Adrenal gland (tissue), 12 donors: ENCODE data around the gene PRDM11. TPM values are rescaled to one million over a fixed set of nuclear protein-coding genes. Genes with fewer than 3 reads are reported as not detected.

Source experiments
- DNase-seq, 7 donors: peaks; one replicate each; pipeline ENCODE4 v3.0.0-alpha.2; 2019 to 2020
- H3K27ac ChIP-seq, 5 donors: fragments of 200-600 bp; sonication (generic) in 4 of 5; 1 replicate in 3 of 5; 2 replicates in 2 of 5; pipeline versions ENCODE4 v1.5.1 to v1.8.0; 2016 to 2020; ENCODE audit warnings: mild to moderate bottlenecking in 1 of 5
- H3K27me3 ChIP-seq: fragments of 200-600 bp; 2 replicates; pipeline ENCODE4 v1.8.0; 2021
- H3K36me3 ChIP-seq, 2 donors: fragments of 200-600 bp; replicated peaks in 1 of 2; 1 replicate in 1 of 2; 2 replicates in 1 of 2; pipeline versions ENCODE4 v1.5.1 to v1.8.0; 2018 to 2022
- H3K4me1 ChIP-seq, 2 donors: fragments of 200-600 bp; replicated peaks in 1 of 2; 1 replicate in 1 of 2; 2 replicates in 1 of 2; pipeline versions ENCODE4 v1.5.1 to v1.8.0; 2018 to 2021
- H3K4me3 ChIP-seq, 4 donors: fragments of 200-600 bp; sonication (generic) in 3 of 4; one replicate each; pipeline ENCODE4 v1.5.1; 2016 to 2018
- H3K9me3 ChIP-seq, 3 donors: fragments of 200-600 bp; sonication (generic) in 1 of 3; replicated peaks in 1 of 3; 1 replicate in 2 of 3; 2 replicates in 1 of 3; pipeline versions ENCODE4 v1.5.1 to v1.8.0; 2016 to 2021
- CTCF ChIP-seq, 6 experiments: fragments of 450-650 bp in 4 of 6; fragments of 200-600 bp in 2 of 6; sonication (generic) in 1 of 6; IDR thresholded peaks; 1 replicate in 5 of 6; 2 replicates in 1 of 6; pipeline versions ENCODE4 v1.5.1 to v1.8.0; 2016 to 2021; ENCODE audit warnings: antibody characterized with exemption in 6 of 6, mild to moderate bottlenecking in 2 of 6, moderate library complexity in 1 of 6
- POLR2A ChIP-seq, 2 donors: fragments of 450-650 bp; IDR thresholded peaks; one replicate each; pipeline ENCODE4 v1.6.1; 2017; ENCODE audit warnings: antibody characterized with exemption in 2 of 2, mild to moderate bottlenecking in 2 of 2, moderate library complexity in 1 of 2
- WGBS, 4 donors: extraction: QIAGEN DNeasy Blood & Tissue Kit in 2 of 4; methylation state at CpG; one replicate each; pipeline versions ENCODE4 v1.1.5 to v1.1.7; 2013 to 2017; 5-methylcytosine and 5-hydroxymethylcytosine counted together
- intact Hi-C, 2 donors: fragments of 100-400 bp; cut with DNase I; formaldehyde crosslinking; loops; one replicate each; pipeline versions ENCODE4 v1.14.1 to v1.15.0; 2022 to 2023
- polyA plus RNA-seq, 3 donors: library from polyadenylated mRNA; stranded (reverse); fragments of 200-250 nt in 2 of 3; fragments of 350-450 nt in 1 of 3; fragmentation: Illumina TruSeq in 1 of 3; extraction: RNeasy Lipid Tissue Mini Kit (QIAGEN cat#74804) in 1 of 3; gene quantifications; one replicate each; pipeline ENCODE4 v1.2.3, GENCODE V29; 2013 to 2014
- total RNA-seq, 9 donors: library from RNA; depleted of rRNA in 4 of 9; stranded (reverse); fragments of >200 nt in 4 of 9; fragments of 120-200 nt in 1 of 9; fragmentation: NEBNext Ultra II Directional in 1 of 9; extraction: Animal tissue kit (Norgen Biotek cat#: 25700) in 1 of 9; gene quantifications; one replicate each; pipeline versions ENCODE4 v1.1.0 to v1.2.4, GENCODE V29; 2013 to 2023
- donor health status: healthy with polysubstance abuse.
- donor health status: Bipolar disorder and iron deficiency.
- donor health status: DM: yes; HTN: yes; CAD: no.
- donor health status: DM: no; HTN: no; CAD: no.
- donor health status: DM: no; HTN: no; CAD: no.
- donor health status: DM: yes; HTN: yes; CAD: no.

The PRDM11 gene
- total and polyA plus RNA-seq, 12 donors: 3.3 to 16.9 (median 11.9) TPM

GRCh38 chr11:45238724-45239123, 92.3 kb downstream of the PRDM11 start:
- Histone ChIP-seq H3K4me1 (no peaks in the 10 kb centered on the region), H3K9me3 (no peaks in the 10 kb centered on the region), H3K36me3 (no peaks in the 10 kb centered on the region), H3K27me3 (no peaks in the 10 kb centered on the region), H3K4me3 (no peak overlapping the region), H3K27ac (no peak overlapping the region)
- intact Hi-C loops: no loop called here
- no peak for DNase-seq
- TF ChIP-seq POLR2A (IDR thresholded peaks at IDR 0.05) (no peak), CTCF (IDR thresholded peaks at IDR 0.05) (no peak)
- WGBS, 4 donors: 57 to 85% (median 79%) methylated on average over 3 of the region's 3 CpGs

- DNase-seq: no peak
- Histone ChIP-seq H3K27me3 (no peaks in the 10 kb centered on the region), H3K4me1 (no peaks in the 10 kb centered on the region), H3K27ac (no peak overlapping the region), H3K9me3 (no peaks in the 10 kb centered on the region), H3K4me3 (no peak overlapping the region), H3K36me3 (no peaks in the 10 kb centered on the region)
- WGBS, 4 donors: 91 to 100% (median 96%) methylated on average over 1 of the region's 1 CpG
- no peak for TF ChIP-seq POLR2A (IDR thresholded peaks at IDR 0.05)
- TF ChIP-seq CTCF (IDR thresholded peaks at IDR 0.05): no peak
- intact Hi-C loops: no loop called here
Observed at GRCh38 chr11:45239733-45240132, 93.3 kb downstream of the PRDM11 start.

- no peaks in the 10 kb centered on the region for H3K9me3 ChIP-seq
- no peaks in the 10 kb centered on the region for H3K36me3 ChIP-seq
- TF ChIP-seq POLR2A (IDR thresholded peaks at IDR 0.05) (no peak), CTCF (IDR thresholded peaks at IDR 0.05) (no peak)
- 71 to 88% (median 84%) methylated on average over 10 to 12 of the region's 12 CpGs for WGBS, 4 donors
- no peak overlapping the region for H3K27ac ChIP-seq
- intact Hi-C loops: no loop called here
- H3K4me3 ChIP-seq: no peak overlapping the region
- no peaks in the 10 kb centered on the region for H3K4me1 ChIP-seq
- H3K27me3 ChIP-seq: no peaks in the 10 kb centered on the region
- no peak for DNase-seq
Observed at GRCh38 chr11:45243967-45244366, 97.5 kb downstream of the PRDM11 start.

GRCh38 chr11:45245218-45246045, 99.0 kb downstream of the PRDM11 start:
- H3K36me3 ChIP-seq: no peaks in the 10 kb centered on the region
- 80 to 90% (median 87%) methylated on average over 7 to 8 of the region's 8 CpGs for WGBS, 4 donors
- no peak overlapping the region for H3K27ac ChIP-seq
- no peaks in the 10 kb centered on the region for H3K4me1 ChIP-seq
- H3K4me3 ChIP-seq: no peak overlapping the region
- no peaks in the 10 kb centered on the region for H3K9me3 ChIP-seq
- intact Hi-C loops: no loop called here
- H3K27me3 ChIP-seq: no peaks in the 10 kb centered on the region
- no peak for DNase-seq
- TF ChIP-seq POLR2A (IDR thresholded peaks at IDR 0.05): no peak
- no peak for TF ChIP-seq CTCF (IDR thresholded peaks at IDR 0.05)
